Bronchial epithelial cell (primary cell): ENCODE data around the gene TEDC2. TPM values are rescaled to one million over a fixed set of nuclear protein-coding genes. Genes with fewer than 3 reads are reported as not detected.

Source experiments
- DNase-seq: peaks from one replicate; pipeline ENCODE4 v3.0.0-alpha.2; 2010; ENCODE audit warnings: low read depth
- FAIRE-seq: peaks from 2 replicates; lab custom pipeline; 2011; peaks lifted over from hg19 to GRCh38; lab: Jason Lieb, UNC
- H3K27me3 ChIP-seq: 2 replicates; pipeline ENCODE4 v1.5.1; 2011; ENCODE audit warnings: low read length; ENCODE audit not compliant: control insufficient read depth, insufficient read depth
- H3K36me3 ChIP-seq: 2 replicates; pipeline ENCODE4 v1.5.1; 2011; ENCODE audit warnings: low read length; ENCODE audit not compliant: control insufficient read depth, insufficient read depth
- H3K4me3 ChIP-seq: 2 replicates; pipeline ENCODE4 v1.5.1; 2011; ENCODE audit warnings: mild to moderate bottlenecking, low read depth, low read length, control low read depth
- total RNA-seq: library from RNA; depleted of rRNA; stranded (reverse); fragments of >200 nt; gene quantifications from 2 replicates; pipeline ENCODE4 v1.2.1, GENCODE V29; 2014
- TF ChIP-seq, protein P1 (sequence below): IDR thresholded peaks from 2 replicates; pipeline ENCODE4 v1.5.1; 2011; ENCODE audit warnings: mild to moderate bottlenecking, moderate library complexity, low read length, control low read depth, inconsistent platforms; ENCODE audit not compliant: insufficient read depth, severe bottlenecking

TEDC2 gene
- total RNA-seq, 1 donor from 2014 or later, result 0.53 TPM

DNA sequence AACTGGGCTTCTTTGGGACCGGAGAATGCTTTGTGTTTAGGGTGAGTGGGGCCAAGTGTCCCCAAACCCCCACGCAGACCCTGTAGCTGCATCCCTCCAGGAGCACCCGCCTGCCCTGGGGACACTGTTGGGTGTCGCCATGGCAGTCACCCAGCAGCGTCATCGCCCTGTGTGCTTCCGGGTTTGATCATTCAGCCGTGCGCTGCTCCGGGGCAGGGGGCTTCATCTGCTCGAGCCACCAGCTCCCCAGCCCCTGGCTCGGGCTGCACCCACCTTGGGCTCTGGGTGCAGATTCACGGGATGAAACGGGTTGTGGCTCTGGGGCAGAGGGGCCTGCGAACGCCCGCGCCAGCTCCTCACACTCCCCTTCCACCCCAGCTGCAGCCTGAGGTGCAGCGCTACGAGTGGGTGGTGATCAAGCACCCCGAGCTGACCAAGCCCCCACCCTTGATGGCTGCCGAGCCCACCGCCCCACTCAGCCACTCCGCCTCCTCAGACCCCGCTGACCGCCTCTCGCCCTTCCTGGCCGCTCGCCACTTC lies 40.1 kb downstream of the TEDC2 start:
- TF ChIP-seq, protein P1, sequence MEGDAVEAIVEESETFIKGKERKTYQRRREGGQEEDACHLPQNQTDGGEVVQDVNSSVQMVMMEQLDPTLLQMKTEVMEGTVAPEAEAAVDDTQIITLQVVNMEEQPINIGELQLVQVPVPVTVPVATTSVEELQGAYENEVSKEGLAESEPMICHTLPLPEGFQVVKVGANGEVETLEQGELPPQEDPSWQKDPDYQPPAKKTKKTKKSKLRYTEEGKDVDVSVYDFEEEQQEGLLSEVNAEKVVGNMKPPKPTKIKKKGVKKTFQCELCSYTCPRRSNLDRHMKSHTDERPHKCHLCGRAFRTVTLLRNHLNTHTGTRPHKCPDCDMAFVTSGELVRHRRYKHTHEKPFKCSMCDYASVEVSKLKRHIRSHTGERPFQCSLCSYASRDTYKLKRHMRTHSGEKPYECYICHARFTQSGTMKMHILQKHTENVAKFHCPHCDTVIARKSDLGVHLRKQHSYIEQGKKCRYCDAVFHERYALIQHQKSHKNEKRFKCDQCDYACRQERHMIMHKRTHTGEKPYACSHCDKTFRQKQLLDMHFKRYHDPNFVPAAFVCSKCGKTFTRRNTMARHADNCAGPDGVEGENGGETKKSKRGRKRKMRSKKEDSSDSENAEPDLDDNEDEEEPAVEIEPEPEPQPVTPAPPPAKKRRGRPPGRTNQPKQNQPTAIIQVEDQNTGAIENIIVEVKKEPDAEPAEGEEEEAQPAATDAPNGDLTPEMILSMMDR, result no peak
- Histone ChIP-seq H3K27me3 (no peaks in the 10 kb centered on the region), H3K36me3 (peaks cover 6% of the 10 kb centered on the region), H3K4me3 (no peak overlapping the region)
- no peak for DNase-seq
- FAIRE-seq, result no peak

DNA sequence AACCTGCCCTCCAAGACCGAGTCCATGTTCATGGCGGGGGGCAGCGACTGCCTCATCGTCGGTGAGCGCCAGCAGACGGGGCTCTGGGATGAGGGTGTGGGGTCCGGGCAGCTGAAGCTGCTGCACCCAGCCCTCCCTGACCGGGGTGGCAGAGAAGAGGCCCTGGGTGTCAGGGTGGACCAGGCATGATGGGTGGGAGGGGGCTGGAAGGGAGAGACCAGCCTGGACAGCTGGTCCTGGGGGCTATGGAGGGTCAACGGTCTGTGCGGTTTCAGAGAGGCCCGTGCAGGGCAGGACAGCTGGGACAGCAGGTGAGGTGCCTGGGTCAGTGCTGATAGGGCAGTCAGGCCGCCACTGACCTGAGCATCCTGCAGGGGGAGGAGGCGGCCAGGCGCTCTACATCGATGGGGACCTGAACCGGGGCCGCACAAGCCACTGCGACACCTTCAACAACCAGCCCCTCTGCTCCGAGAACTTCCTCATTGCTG lies 40.6 kb downstream of the TEDC2 start:
- TF ChIP-seq, protein P1, result no peak
- no peak overlapping the region for H3K4me3 ChIP-seq
- no peaks in the 10 kb centered on the region for H3K27me3 ChIP-seq
- FAIRE-seq (no peak), DNase-seq (no peak)
- H3K36me3 ChIP-seq, result peaks cover 6% of the 10 kb centered on the region

DNA sequence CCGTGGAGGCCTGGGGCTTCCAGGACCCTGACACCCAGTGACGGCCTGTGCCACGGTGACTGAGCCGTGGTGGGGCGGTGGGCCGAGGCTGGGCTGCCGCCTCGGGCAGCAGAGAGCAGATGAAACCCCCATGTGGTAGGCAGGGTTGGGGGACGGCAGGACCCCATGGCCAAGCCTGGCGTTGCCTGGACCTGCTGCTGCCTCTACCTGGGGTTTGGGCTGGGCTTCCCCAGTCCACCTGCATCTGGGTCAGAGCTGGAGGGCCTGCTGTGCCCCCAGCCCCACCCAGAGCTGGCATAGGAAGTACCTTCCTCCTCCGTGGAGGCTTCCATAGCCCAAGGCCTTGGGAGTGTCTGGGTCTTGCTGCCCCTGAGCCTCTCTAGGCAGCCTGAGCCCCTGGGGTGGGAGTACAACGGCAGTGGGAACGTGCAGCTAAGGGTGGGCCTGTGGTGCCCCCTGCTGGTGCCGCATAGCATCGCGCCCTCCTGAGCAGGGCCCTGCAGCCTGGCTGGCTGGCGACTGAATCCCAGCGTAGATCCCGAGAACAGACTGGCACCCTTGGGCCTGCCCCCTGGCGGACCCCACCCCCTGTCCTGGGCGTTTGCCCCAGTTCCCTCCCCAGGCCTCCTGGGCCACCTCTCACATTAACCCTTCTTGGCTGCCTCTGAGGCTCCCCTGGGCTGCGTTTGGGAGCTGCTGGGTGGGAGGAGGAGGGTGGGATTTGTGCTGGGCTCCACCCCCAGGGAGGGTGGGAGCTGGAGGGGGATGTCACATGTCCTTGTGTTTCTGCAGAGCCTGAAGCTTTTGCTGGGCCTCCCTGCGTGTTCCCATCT lies 41.2 kb downstream of the TEDC2 start:
- TF ChIP-seq, protein P1, result peak; percentile 99
- FAIRE-seq (no peak), DNase-seq (peak; percentile 45)
- Histone ChIP-seq H3K27me3 (no peaks in the 10 kb centered on the region), H3K36me3 (peaks cover 6% of the 10 kb centered on the region), H3K4me3 (no peak overlapping the region)

DNA sequence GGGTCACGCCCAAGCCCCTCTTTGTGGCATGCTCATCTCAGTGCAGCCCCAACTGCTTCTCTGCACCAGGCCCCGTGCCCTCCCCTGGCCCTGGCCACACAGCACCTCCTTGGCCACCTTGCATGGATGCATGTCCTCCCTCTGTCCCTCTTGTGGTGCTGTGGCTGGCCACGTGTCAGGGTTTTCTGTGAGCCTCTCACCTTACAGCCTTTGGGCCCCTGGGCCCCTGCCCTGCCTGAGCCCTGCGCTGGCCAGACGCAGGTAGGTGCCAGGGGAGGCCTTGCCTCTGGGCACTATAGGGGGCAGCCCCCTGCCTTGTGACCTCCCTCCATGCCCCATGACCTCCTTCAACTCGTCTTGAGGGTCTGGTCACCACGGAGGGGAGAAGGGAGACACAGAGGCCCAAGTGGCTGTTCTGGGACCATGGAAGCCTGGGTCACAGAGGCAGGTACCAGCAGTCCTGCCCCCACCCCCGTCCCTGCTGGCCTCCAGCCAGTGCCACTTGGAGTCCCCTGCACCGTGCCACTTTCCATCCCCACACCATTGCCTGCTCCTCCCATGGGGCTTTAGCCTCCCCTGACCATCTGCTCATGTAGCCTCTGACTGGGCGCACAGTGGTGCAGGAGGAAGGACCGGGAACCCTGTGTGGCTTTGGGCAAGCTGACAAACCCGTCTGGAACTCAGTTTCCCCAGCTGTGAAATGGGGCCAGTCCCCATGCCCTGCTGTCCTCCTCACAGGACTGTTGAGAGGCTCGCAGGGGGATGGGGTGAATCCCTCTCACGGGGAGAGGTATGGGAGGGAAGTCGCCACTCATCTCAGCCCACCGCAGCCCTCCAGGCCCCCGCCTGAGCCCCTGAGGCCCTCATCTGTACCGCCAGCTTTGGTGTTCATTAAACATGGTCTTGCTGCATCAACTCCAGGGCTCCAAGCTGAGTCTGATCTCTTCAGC lies 42.3 kb downstream of the TEDC2 start:
- TF ChIP-seq, protein P1, result no peak
- Histone ChIP-seq H3K4me3 (no peak overlapping the region), H3K36me3 (peaks cover 2% of the 10 kb centered on the region), H3K27me3 (no peaks in the 10 kb centered on the region)
- FAIRE-seq, result no peak
- no peak for DNase-seq

DNA sequence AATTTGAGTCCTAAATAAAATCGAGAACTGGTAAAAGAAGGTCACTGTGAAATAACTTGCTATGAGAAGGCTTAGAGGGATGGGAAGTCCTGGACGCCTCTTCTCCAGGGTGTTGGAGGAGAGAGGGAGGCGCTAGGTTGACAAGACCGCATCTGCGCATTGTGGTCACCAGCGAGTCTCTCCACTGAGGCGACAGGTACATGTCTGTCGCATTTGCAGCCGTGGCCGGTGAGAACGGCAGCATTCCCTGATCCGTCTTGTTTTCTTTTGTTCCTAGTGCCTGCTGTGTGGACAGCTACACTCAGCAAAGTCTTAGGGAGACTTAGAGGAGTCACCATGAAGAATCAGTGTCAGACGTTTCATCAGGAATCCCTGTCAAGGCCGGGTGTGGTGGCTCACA lies 45.8 kb downstream of the TEDC2 start:
- Histone ChIP-seq H3K4me3 (no peak overlapping the region), H3K36me3 (no peaks in the 10 kb centered on the region), H3K27me3 (no peaks in the 10 kb centered on the region)
- FAIRE-seq (peak; percentile 55), DNase-seq (no peak)
- TF ChIP-seq, protein P1, result no peak
